Nephron (organoid): ENCODE results near the gene PNPLA2.
A peak's percentile ranks its signal among the peaks of the same experiment; 100 is the strongest.

ENCODE experiments used
- H3K27ac Mint-ChIP-seq, 3 experiments: 2 replicates each; pipeline ENCODE4 v1.8.0; 2020; ENCODE audit warnings: mixed read lengths in 3 of 3, mild to moderate bottlenecking in 2 of 3, moderate library complexity in 1 of 3
- H3K27me3 Mint-ChIP-seq: 2 replicates; pipeline ENCODE4 v1.8.0; 2021; ENCODE audit warnings: low read depth, mild to moderate bottlenecking, moderate library complexity, mixed read lengths
- H3K36me3 Mint-ChIP-seq: 2 replicates; pipeline ENCODE4 v1.8.0; 2020; ENCODE audit warnings: low read depth, mixed read lengths
- H3K4me1 Mint-ChIP-seq: 2 replicates; pipeline ENCODE4 v1.8.0; 2020; ENCODE audit warnings: mixed read lengths
- H3K4me3 Mint-ChIP-seq, 3 experiments: 2 replicates each; pipeline ENCODE4 v1.8.0; 2020; ENCODE audit warnings: mild to moderate bottlenecking in 3 of 3, mixed read lengths in 3 of 3, moderate library complexity in 2 of 3
- H3K9me3 Mint-ChIP-seq: 2 replicates; pipeline ENCODE4 v1.8.0; 2020; ENCODE audit warnings: mixed read lengths
- TF ChIP-seq, protein P1 (sequence below), 3 experiments: fragments of 200-600 bp; sonication (generic); IDR thresholded peaks; one replicate each; pipeline ENCODE4 v1.5.0; 2021; ENCODE audit warnings: antibody characterized with exemption in 3 of 3; ENCODE audit not compliant: unreplicated experiment in 3 of 3

Gene PNPLA2

DNA sequence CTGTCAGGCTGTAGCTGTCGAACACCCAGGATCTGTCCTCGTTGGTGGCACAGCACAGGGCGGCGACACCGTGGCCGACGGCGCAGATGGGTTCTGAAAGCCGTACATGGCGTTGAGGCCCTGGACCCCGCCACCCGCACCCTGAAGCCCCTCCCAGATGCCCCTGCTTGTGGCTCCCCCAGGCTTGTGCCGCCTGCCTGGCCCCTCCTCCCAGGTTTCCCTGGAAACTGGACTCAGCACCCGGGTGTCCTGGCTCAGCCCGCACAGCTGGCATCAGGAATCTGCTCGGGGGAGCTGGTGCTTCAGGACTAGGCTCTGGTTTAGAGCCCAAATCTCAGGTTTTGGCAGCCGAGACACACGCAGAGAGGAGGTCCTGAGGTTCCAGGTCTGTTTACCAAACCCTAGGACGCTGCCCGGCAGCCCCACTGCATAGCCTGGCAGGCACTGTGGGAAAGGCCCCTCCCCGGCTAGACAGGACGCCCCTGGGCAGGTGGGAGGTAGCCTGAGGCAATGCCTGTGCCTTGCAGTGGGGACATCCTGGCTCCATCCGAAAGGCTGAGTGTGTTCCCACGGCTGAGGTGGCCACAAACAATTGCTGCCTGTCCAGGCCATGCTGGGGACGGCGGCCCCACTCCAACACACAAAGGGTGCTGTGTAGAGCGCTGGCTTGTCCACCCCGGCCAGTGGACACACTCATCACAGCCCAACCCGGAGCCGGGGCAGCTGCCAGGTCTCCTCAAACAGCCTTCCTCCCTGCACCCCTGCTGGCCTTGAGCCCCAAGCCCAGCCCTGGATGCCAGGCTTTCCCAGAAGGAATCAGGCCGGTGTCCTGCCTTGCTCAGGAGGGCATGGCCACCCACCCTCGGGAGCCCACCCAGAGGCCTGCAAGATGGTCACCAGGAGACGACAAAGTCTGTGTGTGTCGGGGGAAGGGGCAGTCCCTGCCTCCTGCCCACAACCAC lies 46.0 kb upstream of the PNPLA2 start:
- Mint-ChIP-seq H3K9me3 (no peaks in the 10 kb centered on the region), H3K4me3 (no peak overlapping the region), H3K27ac (no peak overlapping the region), H3K4me1 (peaks cover 4% of the 10 kb centered on the region), H3K27me3 (no peaks in the 10 kb centered on the region), H3K36me3 (peaks cover 7% of the 10 kb centered on the region)
- TF ChIP-seq, protein P1, sequence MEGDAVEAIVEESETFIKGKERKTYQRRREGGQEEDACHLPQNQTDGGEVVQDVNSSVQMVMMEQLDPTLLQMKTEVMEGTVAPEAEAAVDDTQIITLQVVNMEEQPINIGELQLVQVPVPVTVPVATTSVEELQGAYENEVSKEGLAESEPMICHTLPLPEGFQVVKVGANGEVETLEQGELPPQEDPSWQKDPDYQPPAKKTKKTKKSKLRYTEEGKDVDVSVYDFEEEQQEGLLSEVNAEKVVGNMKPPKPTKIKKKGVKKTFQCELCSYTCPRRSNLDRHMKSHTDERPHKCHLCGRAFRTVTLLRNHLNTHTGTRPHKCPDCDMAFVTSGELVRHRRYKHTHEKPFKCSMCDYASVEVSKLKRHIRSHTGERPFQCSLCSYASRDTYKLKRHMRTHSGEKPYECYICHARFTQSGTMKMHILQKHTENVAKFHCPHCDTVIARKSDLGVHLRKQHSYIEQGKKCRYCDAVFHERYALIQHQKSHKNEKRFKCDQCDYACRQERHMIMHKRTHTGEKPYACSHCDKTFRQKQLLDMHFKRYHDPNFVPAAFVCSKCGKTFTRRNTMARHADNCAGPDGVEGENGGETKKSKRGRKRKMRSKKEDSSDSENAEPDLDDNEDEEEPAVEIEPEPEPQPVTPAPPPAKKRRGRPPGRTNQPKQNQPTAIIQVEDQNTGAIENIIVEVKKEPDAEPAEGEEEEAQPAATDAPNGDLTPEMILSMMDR (IDR thresholded peaks at IDR 0.05; ENCODE audit: unreplicated experiment in 3 of 3): no peak

DNA sequence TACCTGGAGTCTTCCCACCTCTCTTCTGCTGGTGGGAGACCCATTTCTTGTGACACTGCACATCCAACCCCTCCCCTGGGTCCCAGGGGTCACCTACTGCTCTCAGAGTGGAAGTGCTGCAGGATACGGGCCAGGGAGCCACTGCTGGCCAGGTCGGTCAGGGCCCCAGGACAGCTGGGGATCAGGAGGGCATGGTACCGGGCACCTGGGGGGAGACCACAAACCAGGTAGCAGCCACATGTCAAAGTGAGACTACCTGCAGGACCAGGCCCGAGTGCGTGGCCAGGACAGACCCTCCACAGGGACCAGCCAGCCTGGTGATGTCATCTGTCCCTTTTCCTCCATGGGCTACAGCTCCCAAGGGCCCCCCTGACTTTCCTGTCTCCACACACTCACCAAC lies 45.3 kb upstream of the PNPLA2 start:
- Mint-ChIP-seq H3K27me3 (no peaks in the 10 kb centered on the region), H3K27ac (no peak overlapping the region), H3K9me3 (no peaks in the 10 kb centered on the region), H3K36me3 (peaks cover 7% of the 10 kb centered on the region), H3K4me3 (no peak overlapping the region), H3K4me1 (peaks cover 4% of the 10 kb centered on the region)
- TF ChIP-seq, protein P1 (IDR thresholded peaks at IDR 0.05; ENCODE audit: unreplicated experiment in 3 of 3): no peak

DNA sequence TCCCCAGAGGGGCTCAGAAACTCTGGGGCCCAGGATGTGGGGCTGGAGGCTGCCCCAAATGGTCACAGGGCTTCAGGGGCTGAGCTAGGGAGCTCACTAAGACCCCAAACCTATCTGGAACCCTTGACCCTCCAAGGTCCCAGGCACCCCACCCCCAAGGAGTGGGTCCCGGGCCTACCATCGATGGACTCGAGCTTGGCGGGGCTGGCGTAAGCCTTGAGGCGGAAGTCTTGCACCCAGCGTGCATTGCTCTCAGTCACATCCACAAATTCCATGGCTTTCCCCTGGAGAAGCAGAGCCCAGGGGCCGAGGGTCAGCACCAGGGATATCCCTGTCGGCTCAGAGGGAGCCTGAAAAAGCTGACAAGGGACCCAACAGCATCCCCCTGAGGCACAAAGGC lies 44.9 kb upstream of the PNPLA2 start:
- no peak overlapping the region for H3K4me3 Mint-ChIP-seq

GRCh38 chr11:774873-775592 lies 43.7 kb upstream of the PNPLA2 start:
- Mint-ChIP-seq H3K4me3 (peak overlapping the region; percentile 76 to 85 (median 83)), H3K36me3 (no peaks in the 10 kb centered on the region), H3K9me3 (no peaks in the 10 kb centered on the region), H3K27ac (no peak overlapping the region), H3K27me3 (no peaks in the 10 kb centered on the region), H3K4me1 (peaks cover 4% of the 10 kb centered on the region)
- TF ChIP-seq, protein P1 (IDR thresholded peaks at IDR 0.05; ENCODE audit: unreplicated experiment in 3 of 3): no peak

More for the DNA sequence above, 44.9 kb upstream of the PNPLA2 start:
- Mint-ChIP-seq H3K27ac (no peak overlapping the region), H3K27me3 (no peaks in the 10 kb centered on the region), H3K4me1 (peaks cover 4% of the 10 kb centered on the region), H3K9me3 (no peaks in the 10 kb centered on the region), H3K36me3 (peaks cover 7% of the 10 kb centered on the region)
- TF ChIP-seq, protein P1 (IDR thresholded peaks at IDR 0.05; ENCODE audit: unreplicated experiment in 3 of 3): no peak

GRCh38 chr11:776263-776560 lies 42.5 kb upstream of the PNPLA2 start:
- H3K4me3 Mint-ChIP-seq: peak overlapping the region; percentile 83 to 88 (median 86)
- no peaks in the 10 kb centered on the region for H3K36me3 Mint-ChIP-seq
- H3K4me1 Mint-ChIP-seq: peaks cover 4% of the 10 kb centered on the region

More at GRCh38 chr11:776263-776560, 42.5 kb upstream of the PNPLA2 start:
- TF ChIP-seq, protein P1 (IDR thresholded peaks at IDR 0.05; ENCODE audit: unreplicated experiment in 3 of 3): no peak
- peak overlapping the region in 2 of 3 experiments; percentile 58 to 60 for H3K27ac Mint-ChIP-seq
- no peaks in the 10 kb centered on the region for H3K9me3 Mint-ChIP-seq
- H3K27me3 Mint-ChIP-seq: peaks cover 6% of the 10 kb centered on the region
